ENCODE results near the gene RARS2. TPM values are rescaled to one million over a fixed set of nuclear protein-coding genes. Genes with fewer than 3 reads are reported as not detected.

Gene RARS2
- total RNA-seq, 2 donors from 2014 or later, result 49.7 to 57.0 TPM

DNA sequence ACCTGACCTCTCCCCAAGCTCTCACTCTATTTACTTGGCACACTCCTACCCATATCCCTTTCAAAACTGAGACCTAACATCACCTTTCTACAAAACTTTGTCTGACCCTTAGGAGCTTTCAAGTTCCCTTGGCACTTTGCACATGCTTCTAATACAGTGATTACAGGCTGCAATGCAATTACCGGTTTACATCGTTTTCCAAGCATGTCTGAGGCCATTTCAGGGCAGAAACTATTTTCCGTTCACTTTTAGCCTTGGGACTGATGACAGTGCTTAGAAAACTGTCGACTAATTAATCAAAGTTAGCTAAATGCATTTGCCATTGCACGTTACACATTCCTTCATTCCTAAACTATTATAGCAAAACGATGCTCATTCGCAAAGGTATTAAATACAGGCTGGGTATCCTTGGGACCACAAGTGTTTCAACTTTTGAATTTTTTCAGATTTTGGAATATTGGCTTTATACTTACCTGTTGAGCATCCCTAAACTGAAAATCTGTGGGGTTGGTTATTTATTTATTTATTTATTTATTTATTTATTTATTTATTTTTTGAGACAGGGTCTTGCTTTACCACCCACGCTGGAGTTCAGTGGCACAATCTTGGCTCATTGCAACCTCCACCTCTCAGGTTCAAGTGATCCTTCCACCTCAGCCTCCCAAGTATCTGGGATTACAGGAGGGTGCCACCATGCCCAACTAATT lies 3.3 kb downstream of the RARS2 start:
- peaks cover 31% of the 10 kb centered on the region for H3K4me1 Mint-ChIP-seq
- H3K36me3 Mint-ChIP-seq (ENCODE audit: low read depth), result peaks cover 49% of the 10 kb centered on the region
- no peak overlapping the region for H3K27ac Mint-ChIP-seq
- H3K9me3 ChIP-seq (ENCODE audit: control insufficient read depth, low read length), result no peaks in the 10 kb centered on the region
- peaks cover 1% of the 10 kb centered on the region for H3K9me3 Mint-ChIP-seq
- H3K4me1 ChIP-seq (ENCODE audit: control insufficient read depth, insufficient read depth, low read length), result no peaks in the 10 kb centered on the region
- no peaks in the 10 kb centered on the region for H3K27me3 ChIP-seq (ENCODE audit: control insufficient read depth, insufficient read depth, low read length, poor library complexity, severe bottlenecking)
- no peak overlapping the region for H3K9ac ChIP-seq (ENCODE audit: extremely low read depth, low read length, poor library complexity, severe bottlenecking)
- DNase-seq, result no peak
- no peak overlapping the region for H3K4me3 ChIP-seq (ENCODE audit: low read length)
- 92 to 96% methylated on average over 6 to 8 of the region's 8 CpGs for WGBS, 2 experiments (ENCODE audit: insufficient coverage in 1 of 2, insufficient read length in 1 of 2)
- TF ChIP-seq, protein P1, sequence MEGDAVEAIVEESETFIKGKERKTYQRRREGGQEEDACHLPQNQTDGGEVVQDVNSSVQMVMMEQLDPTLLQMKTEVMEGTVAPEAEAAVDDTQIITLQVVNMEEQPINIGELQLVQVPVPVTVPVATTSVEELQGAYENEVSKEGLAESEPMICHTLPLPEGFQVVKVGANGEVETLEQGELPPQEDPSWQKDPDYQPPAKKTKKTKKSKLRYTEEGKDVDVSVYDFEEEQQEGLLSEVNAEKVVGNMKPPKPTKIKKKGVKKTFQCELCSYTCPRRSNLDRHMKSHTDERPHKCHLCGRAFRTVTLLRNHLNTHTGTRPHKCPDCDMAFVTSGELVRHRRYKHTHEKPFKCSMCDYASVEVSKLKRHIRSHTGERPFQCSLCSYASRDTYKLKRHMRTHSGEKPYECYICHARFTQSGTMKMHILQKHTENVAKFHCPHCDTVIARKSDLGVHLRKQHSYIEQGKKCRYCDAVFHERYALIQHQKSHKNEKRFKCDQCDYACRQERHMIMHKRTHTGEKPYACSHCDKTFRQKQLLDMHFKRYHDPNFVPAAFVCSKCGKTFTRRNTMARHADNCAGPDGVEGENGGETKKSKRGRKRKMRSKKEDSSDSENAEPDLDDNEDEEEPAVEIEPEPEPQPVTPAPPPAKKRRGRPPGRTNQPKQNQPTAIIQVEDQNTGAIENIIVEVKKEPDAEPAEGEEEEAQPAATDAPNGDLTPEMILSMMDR (conservative IDR thresholded peaks at IDR 0.05), result no peak
- H3K27me3 Mint-ChIP-seq (ENCODE audit: insufficient read depth), result no peaks in the 10 kb centered on the region
- no peak overlapping the region for H3K4me3 Mint-ChIP-seq
- H3K27ac ChIP-seq (ENCODE audit: low read depth, low read length), result no peak overlapping the region
- H3K36me3 ChIP-seq (ENCODE audit: control insufficient read depth, insufficient read depth, low read length), result peaks cover 52% of the 10 kb centered on the region

DNA sequence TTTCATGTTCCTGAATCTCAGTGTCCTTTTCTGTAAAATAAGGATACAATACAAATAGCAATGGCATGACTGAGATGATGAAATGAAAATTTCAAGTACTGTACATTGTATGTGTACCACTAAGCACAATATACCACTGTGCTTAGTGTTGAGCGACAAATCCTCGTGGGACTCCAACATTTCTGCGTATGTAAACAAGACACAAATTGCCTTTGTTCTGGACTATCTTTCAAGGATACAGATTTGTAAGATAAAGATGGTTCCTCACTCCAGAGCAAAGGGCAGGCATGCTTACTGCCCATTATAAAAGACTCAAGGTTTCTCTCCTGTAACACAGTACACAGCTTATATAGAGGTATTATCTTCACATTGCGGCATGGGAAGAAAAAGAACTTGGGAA lies 6.0 kb downstream of the RARS2 start:
- Mint-ChIP-seq H3K36me3 (ENCODE audit: low read depth) (peaks cover 69% of the 10 kb centered on the region), H3K27me3 (ENCODE audit: insufficient read depth) (no peaks in the 10 kb centered on the region), H3K4me1 (peaks cover 34% of the 10 kb centered on the region), H3K4me3 (no peak overlapping the region), H3K27ac (peak overlapping the region; percentile 26), H3K9me3 (peaks cover 1% of the 10 kb centered on the region)
- Histone ChIP-seq H3K36me3 (ENCODE audit: control insufficient read depth, insufficient read depth, low read length) (peaks cover 77% of the 10 kb centered on the region), H3K9me3 (ENCODE audit: control insufficient read depth, low read length) (no peaks in the 10 kb centered on the region), H3K4me1 (ENCODE audit: control insufficient read depth, insufficient read depth, low read length) (no peaks in the 10 kb centered on the region), H3K27me3 (ENCODE audit: control insufficient read depth, insufficient read depth, low read length, poor library complexity, severe bottlenecking) (no peaks in the 10 kb centered on the region), H3K9ac (ENCODE audit: extremely low read depth, low read length, poor library complexity, severe bottlenecking) (no peak overlapping the region), H3K4me3 (ENCODE audit: low read length) (no peak overlapping the region), H3K27ac (ENCODE audit: low read depth, low read length) (no peak overlapping the region)
- 94 to 95% methylated on average over 3 to 4 of the region's 4 CpGs for WGBS, 2 experiments (ENCODE audit: insufficient coverage in 1 of 2, insufficient read length in 1 of 2)
- TF ChIP-seq, protein P1 (conservative IDR thresholded peaks at IDR 0.05), result no peak
- no peak for DNase-seq

DNA sequence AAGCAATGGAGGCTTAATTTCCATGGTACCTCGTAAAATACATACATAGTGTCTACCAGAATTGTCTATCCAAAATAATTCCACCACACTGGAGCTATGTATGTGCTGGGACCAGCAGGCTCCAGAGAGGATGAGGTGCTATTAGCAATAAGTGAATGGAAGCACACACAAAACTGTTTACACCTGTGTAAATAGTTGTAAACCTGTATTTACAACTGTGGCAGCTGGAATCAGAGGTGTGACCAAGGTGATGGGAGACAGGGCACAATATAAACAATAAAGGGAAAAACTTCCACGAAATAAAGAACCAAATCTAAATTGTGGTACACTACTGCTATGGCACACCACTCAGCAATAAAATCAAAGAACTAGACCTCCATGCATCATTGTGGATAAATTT lies 14.4 kb downstream of the RARS2 start:
- Mint-ChIP-seq H3K4me1 (peaks cover 37% of the 10 kb centered on the region), H3K9me3 (peaks cover 2% of the 10 kb centered on the region), H3K36me3 (ENCODE audit: low read depth) (peaks cover 39% of the 10 kb centered on the region), H3K27ac (no peak overlapping the region), H3K4me3 (no peak overlapping the region), H3K27me3 (ENCODE audit: insufficient read depth) (no peaks in the 10 kb centered on the region)
- H3K27me3 ChIP-seq (ENCODE audit: control insufficient read depth, insufficient read depth, low read length, poor library complexity, severe bottlenecking), result no peaks in the 10 kb centered on the region
- H3K36me3 ChIP-seq (ENCODE audit: control insufficient read depth, insufficient read depth, low read length), result peaks cover 35% of the 10 kb centered on the region
- no peak overlapping the region for H3K4me3 ChIP-seq (ENCODE audit: low read length)
- no peak overlapping the region for H3K9ac ChIP-seq (ENCODE audit: extremely low read depth, low read length, poor library complexity, severe bottlenecking)
- TF ChIP-seq, protein P1 (conservative IDR thresholded peaks at IDR 0.05), result no peak
- DNase-seq, result no peak
- H3K4me1 ChIP-seq (ENCODE audit: control insufficient read depth, insufficient read depth, low read length), result peaks cover 4% of the 10 kb centered on the region
- WGBS, 2 experiments (ENCODE audit: insufficient coverage in 1 of 2, insufficient read length in 1 of 2), result 96% methylated on average over 2 of the region's 2 CpGs; no CpG with 5 or more reads in 1 of the 2 experiments
- H3K27ac ChIP-seq (ENCODE audit: low read depth, low read length), result no peak overlapping the region
- peaks cover 9% of the 10 kb centered on the region for H3K9me3 ChIP-seq (ENCODE audit: control insufficient read depth, low read length)

Data from endodermal cell (in vitro differentiated cells).